D721Med (cell line): ENCODE results near the gene MAP4K2.

Experiments used
- DNase-seq: peaks from one replicate; pipeline ENCODE4 v3.0.0; 2011; ENCODE audit warnings: low spot score; ENCODE audit not compliant: insufficient read length
- FAIRE-seq: peaks from 2 replicates; lab custom pipeline; 2011; peaks lifted over from hg19 to GRCh38; lab: Jason Lieb, UNC
- TF ChIP-seq, protein P1 (sequence below): IDR thresholded peaks from 2 replicates; pipeline ENCODE4 v1.5.1; 2012; ENCODE audit warnings: mild to moderate bottlenecking, control low read depth; ENCODE audit not compliant: insufficient read depth; ENCODE audit errors: missing control alignments

The MAP4K2 gene

DNA sequence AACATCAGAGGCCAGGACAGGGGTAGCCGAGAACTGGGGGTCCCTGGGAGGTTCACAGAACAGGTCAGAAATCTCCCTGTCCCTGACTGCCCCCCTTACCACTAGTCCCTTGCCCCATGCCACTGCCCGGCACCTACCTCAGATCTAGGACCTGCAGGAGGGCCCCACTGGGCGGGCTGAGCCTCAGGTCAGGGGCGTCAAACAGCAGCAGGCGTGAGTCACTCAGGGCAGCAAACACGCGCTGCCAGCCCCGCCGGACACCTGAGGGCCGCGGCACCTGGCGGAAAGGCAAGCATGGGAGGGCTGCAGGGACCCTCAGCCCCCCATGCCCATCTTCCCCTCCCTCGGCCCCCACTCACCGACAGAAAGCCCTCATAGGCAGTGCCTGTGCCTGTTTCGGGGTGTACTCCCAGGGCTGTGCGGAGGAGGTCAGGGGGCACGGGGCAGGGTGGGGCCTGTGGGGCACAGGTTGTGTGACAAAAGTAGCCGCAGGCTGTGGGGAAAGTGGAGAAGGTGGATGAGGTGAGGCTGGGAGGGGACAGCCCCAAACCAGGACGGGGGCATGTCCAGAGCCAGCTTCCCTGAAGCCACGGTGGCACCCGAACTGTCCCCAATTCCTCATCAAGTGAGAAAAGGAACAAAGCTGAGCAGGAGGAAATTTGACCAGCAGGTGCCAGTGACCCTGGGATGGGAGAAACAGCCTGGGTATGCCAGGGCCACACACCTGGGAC is 29.6 kb upstream of the MAP4K2 start:
- no peak for DNase-seq
- no peak for FAIRE-seq
- TF ChIP-seq, protein P1, sequence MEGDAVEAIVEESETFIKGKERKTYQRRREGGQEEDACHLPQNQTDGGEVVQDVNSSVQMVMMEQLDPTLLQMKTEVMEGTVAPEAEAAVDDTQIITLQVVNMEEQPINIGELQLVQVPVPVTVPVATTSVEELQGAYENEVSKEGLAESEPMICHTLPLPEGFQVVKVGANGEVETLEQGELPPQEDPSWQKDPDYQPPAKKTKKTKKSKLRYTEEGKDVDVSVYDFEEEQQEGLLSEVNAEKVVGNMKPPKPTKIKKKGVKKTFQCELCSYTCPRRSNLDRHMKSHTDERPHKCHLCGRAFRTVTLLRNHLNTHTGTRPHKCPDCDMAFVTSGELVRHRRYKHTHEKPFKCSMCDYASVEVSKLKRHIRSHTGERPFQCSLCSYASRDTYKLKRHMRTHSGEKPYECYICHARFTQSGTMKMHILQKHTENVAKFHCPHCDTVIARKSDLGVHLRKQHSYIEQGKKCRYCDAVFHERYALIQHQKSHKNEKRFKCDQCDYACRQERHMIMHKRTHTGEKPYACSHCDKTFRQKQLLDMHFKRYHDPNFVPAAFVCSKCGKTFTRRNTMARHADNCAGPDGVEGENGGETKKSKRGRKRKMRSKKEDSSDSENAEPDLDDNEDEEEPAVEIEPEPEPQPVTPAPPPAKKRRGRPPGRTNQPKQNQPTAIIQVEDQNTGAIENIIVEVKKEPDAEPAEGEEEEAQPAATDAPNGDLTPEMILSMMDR = no peak

DNA sequence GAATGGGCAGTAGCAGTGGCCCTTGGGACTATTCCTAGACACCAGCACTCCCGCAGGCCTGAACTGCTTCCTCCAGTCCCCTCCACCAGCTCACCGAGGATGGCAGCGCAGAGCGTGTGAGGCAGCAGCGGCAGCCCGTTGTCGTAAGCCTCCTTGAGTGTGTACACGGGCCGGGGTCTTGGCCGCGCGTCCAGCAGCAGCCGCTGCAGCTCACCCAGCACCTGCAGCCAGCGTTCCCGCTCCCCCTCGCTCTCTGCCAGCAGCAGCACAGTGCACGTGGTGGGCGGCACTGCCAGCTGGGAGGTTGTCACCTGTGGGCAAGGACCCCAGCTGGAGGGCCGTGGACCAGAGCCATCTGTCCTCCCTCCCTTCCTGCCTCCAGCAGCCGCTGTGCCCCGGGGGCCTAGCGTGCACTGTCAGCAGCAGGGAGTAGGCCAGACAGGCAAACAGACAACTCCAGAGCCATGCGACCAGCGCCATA is 28.4 kb upstream of the MAP4K2 start:
- TF ChIP-seq, protein P1 = no peak
- FAIRE-seq (no peak), DNase-seq (no peak)

DNA sequence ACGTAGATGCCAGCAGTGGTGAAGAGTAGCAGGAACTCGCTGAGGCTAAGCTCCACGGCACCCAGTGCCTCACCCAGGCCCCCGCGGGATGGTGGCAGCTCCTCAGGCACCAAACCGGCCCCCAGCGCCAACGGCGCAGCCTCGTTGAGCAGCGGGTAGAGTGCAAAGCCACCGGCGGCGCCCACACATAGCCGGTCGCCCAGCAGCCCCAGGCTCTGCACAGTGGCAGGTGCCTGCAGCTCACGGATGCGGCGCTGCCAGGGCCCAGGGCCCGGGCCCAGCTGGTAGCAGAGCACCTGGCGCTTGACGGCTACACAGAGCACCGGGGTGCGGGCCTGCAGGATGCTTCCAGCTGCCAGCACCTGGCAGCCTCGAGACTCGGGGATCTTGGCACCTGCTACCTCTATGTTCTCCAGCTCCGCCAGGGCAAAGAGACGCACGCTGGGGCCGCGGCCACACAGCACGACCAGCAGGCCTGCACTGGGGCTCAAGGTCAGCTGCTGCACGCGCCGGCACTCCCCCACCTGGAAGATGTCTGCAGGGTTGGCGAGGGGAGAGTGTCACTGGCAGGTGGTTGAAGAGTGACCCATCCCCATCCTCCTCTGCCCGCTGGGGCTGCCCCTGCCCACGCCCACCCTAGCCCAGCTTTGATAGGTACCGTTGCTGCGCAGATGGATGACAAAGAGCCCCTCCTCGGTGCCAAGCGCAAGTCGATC is 26.7 kb upstream of the MAP4K2 start:
- DNase-seq = no peak
- TF ChIP-seq, protein P1 = no peak
- no peak for FAIRE-seq

DNA sequence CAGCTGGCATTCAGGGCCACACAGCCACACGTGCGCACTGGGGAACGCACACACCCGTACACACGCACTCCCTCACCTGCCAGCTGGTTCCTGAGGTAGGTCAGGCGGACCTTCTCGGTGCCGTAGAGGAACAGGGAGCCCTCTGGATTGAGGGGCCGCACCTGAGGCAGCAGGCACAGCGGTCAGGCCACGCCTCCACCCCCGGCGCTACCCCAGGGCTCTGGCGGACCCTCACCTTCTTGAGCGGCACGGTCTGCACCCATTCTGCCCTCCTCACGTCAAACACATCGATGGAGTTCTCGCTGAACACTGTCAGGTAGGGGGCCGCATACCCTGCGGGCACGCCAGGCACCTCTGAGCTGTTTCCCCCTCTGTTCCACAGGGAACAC is 24.4 kb upstream of the MAP4K2 start:
- TF ChIP-seq, protein P1 = no peak
- FAIRE-seq (no peak), DNase-seq (no peak)

DNA sequence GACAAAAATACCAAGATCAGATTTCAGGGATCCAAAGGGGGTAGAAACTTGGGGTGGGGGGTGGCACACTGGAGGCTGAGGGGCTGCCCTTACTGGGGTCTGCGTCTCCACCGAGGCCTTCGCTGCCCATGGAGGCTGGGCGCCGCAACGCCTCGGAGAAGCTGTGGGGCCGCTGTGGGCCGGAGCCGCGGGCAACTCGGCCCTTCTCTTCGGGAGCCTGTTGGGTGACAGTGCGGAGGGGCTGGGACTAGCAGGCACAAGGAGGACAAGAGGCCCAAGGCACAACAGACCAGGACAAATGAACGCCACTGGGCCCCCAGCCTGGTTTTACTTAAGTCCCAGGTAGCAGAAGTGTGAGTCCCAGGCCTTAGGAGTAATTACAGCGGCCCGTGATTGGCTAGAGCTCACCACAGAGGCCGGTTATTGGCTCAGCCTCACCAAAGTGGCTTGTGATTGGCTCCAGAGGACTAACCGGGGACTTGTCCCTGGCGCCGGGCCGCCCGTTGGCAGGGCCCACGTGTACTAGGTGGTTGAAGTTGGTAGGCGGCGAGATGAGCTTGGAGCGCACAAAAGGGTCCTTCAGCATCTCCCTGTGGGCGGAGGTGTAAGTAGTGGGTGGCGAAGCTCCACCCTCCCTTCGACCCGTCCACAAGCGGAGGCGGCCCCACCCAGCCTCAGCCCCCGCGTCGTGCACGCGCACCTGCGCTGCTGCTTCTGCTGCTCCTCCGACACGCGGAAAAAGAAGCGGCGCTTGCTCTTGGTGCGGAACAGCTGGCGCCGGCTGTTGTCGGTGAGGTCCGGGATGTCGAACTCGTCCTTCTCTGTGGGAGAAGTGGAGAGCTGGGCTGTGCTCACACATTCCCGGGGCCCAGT is 23.8 kb upstream of the MAP4K2 start:
- TF ChIP-seq, protein P1 = no peak
- FAIRE-seq (no peak), DNase-seq (no peak)

DNA sequence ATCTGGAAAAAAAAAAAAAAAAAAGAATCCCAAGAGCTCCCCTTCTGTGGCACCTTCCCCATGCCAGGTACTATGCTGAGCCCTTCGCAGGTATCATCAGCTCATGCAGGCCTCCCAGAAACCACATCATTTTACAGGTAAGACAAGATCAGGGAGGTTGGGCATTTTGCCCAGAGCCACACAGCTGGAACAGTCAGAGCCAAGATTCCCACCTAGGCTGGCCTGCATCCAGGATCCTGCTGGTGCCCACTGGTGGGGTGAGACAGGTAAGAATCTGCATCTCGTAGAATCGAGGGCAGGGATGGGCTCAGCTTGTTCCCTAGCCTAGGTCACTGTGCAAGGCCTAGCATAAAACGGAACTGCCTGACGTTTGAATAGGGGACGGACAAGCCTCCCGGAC is 23.0 kb upstream of the MAP4K2 start:
- TF ChIP-seq, protein P1 = no peak
- DNase-seq (no peak), FAIRE-seq (no peak)
